ENCODE results near the gene NR1I2. TPM values are rescaled to one million over a fixed set of nuclear protein-coding genes. Genes with fewer than 3 reads are reported as not detected.

NR1I2 gene
- total RNA-seq, 1 experiment from 2014 or later: not detected

DNA sequence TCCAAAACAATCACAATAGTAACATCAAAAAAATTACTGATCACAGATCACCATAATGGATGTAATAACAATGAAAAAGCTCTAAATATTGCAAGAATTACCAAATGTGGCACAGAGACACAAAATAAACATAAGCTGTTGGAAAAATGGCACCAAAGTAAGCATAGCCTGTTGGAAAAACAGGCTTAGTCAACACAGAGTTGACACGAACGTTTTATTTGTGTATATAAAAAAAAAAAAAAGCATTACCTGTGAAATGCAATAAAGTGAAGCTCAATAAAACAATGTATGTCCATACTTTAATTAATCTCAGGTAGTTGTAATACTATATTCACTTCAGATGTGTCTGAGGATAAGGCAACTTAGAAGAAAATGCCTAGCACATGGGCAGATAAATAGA is 77.1 kb downstream of the NR1I2 start:
- Mint-ChIP-seq H3K4me1 (ENCODE audit: low read depth, unreplicated experiment) (no peaks in the 10 kb centered on the region), H3K4me3 (ENCODE audit: unreplicated experiment) (no peak overlapping the region), H3K27me3 (ENCODE audit: insufficient read depth, unreplicated experiment) (no peaks in the 10 kb centered on the region), H3K9me3 (ENCODE audit: unreplicated experiment) (peaks cover 18% of the 10 kb centered on the region), H3K27ac (ENCODE audit: unreplicated experiment) (no peak overlapping the region), H3K36me3 (ENCODE audit: insufficient read depth, unreplicated experiment) (peaks cover 29% of the 10 kb centered on the region)
- no TSS peak for BruUV-seq (replicated peaks)
- no peaks in the 10 kb centered on the region for H3K4me1 ChIP-seq
- H3K4me3 ChIP-seq (ENCODE audit: low read depth, low read length): no peak overlapping the region
- no peaks in the 10 kb centered on the region for H3K36me3 ChIP-seq (ENCODE audit: control insufficient read depth, insufficient read depth, low read length)
- ChIA-PET POLR2A (interaction anchor here (0.6 kb wide), 1 partner anchor 10 kb away, joined by 3 read pairs; no protein-coding TSS in a partner anchor), CTCF (no interaction called here)
- no peaks in the 10 kb centered on the region; the same call in 1 of the 2 replicates for H3K9me3 ChIP-seq
- intact Hi-C loops (cut with micrococcal nuclease; ENCODE audit: unreplicated experiment): no loop called here
- no peak for DNase-seq
- TF ChIP-seq, protein P1, sequence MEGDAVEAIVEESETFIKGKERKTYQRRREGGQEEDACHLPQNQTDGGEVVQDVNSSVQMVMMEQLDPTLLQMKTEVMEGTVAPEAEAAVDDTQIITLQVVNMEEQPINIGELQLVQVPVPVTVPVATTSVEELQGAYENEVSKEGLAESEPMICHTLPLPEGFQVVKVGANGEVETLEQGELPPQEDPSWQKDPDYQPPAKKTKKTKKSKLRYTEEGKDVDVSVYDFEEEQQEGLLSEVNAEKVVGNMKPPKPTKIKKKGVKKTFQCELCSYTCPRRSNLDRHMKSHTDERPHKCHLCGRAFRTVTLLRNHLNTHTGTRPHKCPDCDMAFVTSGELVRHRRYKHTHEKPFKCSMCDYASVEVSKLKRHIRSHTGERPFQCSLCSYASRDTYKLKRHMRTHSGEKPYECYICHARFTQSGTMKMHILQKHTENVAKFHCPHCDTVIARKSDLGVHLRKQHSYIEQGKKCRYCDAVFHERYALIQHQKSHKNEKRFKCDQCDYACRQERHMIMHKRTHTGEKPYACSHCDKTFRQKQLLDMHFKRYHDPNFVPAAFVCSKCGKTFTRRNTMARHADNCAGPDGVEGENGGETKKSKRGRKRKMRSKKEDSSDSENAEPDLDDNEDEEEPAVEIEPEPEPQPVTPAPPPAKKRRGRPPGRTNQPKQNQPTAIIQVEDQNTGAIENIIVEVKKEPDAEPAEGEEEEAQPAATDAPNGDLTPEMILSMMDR (IDR thresholded peaks at IDR 0.05; ENCODE audit: insufficient read depth in 1 of 2, low read depth in 1 of 2, low read length in 1 of 2, severe bottlenecking in 1 of 2, unreplicated experiment in 1 of 2): no peak
- no peaks in the 10 kb centered on the region for H3K27me3 ChIP-seq (replicated peaks; ENCODE audit: control insufficient read depth, insufficient read depth, low read length)

DNA sequence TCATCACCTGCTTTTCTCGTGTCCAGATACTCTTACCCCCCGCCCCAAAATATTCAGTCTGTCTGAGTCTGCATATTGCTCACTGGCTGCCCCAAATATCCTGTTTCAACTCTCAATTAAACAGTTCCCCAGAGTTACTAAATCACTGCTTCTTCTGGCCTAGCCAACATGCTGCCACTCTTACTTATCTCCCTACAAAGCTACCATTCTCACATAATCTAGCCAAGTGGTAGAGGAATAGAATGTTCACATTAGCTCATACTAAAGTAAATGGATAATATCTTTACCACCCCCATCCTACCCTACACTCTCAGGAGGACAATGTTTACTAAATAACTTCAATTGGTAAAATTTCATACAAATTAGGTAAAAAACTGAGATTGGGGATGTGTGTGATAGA is 77.8 kb downstream of the NR1I2 start:
- ChIA-PET CTCF (no interaction called here), POLR2A (no interaction called here)
- DNase-seq: no peak
- Histone ChIP-seq H3K4me1 (no peaks in the 10 kb centered on the region), H3K9me3 (no peaks in the 10 kb centered on the region; the same call in 1 of the 2 replicates), H3K4me3 (ENCODE audit: low read depth, low read length) (no peak overlapping the region), H3K27me3 (replicated peaks; ENCODE audit: control insufficient read depth, insufficient read depth, low read length) (no peaks in the 10 kb centered on the region), H3K36me3 (ENCODE audit: control insufficient read depth, insufficient read depth, low read length) (no peaks in the 10 kb centered on the region)
- no peaks in the 10 kb centered on the region for H3K4me1 Mint-ChIP-seq (ENCODE audit: low read depth, unreplicated experiment)
- H3K27ac Mint-ChIP-seq (ENCODE audit: unreplicated experiment): no peak overlapping the region
- TF ChIP-seq, protein P1 (IDR thresholded peaks at IDR 0.05; ENCODE audit: insufficient read depth in 1 of 2, low read depth in 1 of 2, low read length in 1 of 2, severe bottlenecking in 1 of 2, unreplicated experiment in 1 of 2): no peak
- no TSS peak for BruUV-seq (replicated peaks)
- peaks cover 21% of the 10 kb centered on the region for H3K36me3 Mint-ChIP-seq (ENCODE audit: insufficient read depth, unreplicated experiment)
- H3K4me3 Mint-ChIP-seq (ENCODE audit: unreplicated experiment): no peak overlapping the region
- H3K9me3 Mint-ChIP-seq (ENCODE audit: unreplicated experiment): peaks cover 14% of the 10 kb centered on the region
- H3K27me3 Mint-ChIP-seq (ENCODE audit: insufficient read depth, unreplicated experiment): no peaks in the 10 kb centered on the region
- intact Hi-C loops (cut with micrococcal nuclease; ENCODE audit: unreplicated experiment): no loop called here

DNA sequence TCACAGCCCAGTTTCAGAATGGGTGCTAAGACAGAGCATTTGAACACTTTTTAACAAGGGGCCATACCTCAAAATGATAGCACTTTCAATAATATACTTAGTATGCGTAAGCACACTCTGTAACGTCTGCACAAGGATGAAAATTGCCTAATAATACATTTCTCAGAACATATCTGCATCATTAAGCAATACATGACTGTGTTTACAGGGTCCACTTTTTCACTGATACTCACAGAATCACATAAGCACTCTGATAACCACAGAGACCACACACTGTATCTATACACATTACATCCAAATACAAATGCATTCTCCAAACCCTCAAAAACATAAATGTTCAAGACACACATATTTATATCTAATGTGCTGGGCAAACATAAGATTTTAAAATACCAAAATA is 79.8 kb downstream of the NR1I2 start:
- TF ChIP-seq, protein P1 (IDR thresholded peaks at IDR 0.05; ENCODE audit: insufficient read depth in 1 of 2, low read depth in 1 of 2, low read length in 1 of 2, severe bottlenecking in 1 of 2, unreplicated experiment in 1 of 2): no peak
- intact Hi-C loops (cut with micrococcal nuclease; ENCODE audit: unreplicated experiment): no loop called here
- peaks cover 2% of the 10 kb centered on the region for H3K9me3 Mint-ChIP-seq (ENCODE audit: unreplicated experiment)
- POLR2A ChIA-PET: no interaction called here
- no peak overlapping the region for H3K4me3 ChIP-seq (ENCODE audit: low read depth, low read length)
- no peak for DNase-seq
- H3K36me3 ChIP-seq (ENCODE audit: control insufficient read depth, insufficient read depth, low read length): no peaks in the 10 kb centered on the region
- no peaks in the 10 kb centered on the region for H3K27me3 Mint-ChIP-seq (ENCODE audit: insufficient read depth, unreplicated experiment)
- H3K9me3 ChIP-seq: no peaks in the 10 kb centered on the region; the same call in 1 of the 2 replicates
- H3K27me3 ChIP-seq (replicated peaks; ENCODE audit: control insufficient read depth, insufficient read depth, low read length): no peaks in the 10 kb centered on the region
- BruUV-seq (replicated peaks): no TSS peak
- H3K27ac Mint-ChIP-seq (ENCODE audit: unreplicated experiment): no peak overlapping the region
- H3K36me3 Mint-ChIP-seq (ENCODE audit: insufficient read depth, unreplicated experiment): peaks cover 17% of the 10 kb centered on the region
- CTCF ChIA-PET: no interaction called here
- no peak overlapping the region for H3K4me3 Mint-ChIP-seq (ENCODE audit: unreplicated experiment)
- no peaks in the 10 kb centered on the region for H3K4me1 ChIP-seq
- H3K4me1 Mint-ChIP-seq (ENCODE audit: low read depth, unreplicated experiment): no peaks in the 10 kb centered on the region

All from Caco-2 (cell line).